SH-SY5Y (cell line): Measurements from ENCODE around the gene GPT2.

ENCODE experiments used
- GATA2 ChIP-seq: IDR thresholded peaks from 2 replicates; pipeline ENCODE4 v1.6.1; 2011; ENCODE audit warnings: mild to moderate bottlenecking, low read depth, low read length
- GATA3 ChIP-seq: IDR thresholded peaks from 2 replicates; pipeline ENCODE4 v1.6.1; 2011; ENCODE audit warnings: low read depth, mild to moderate bottlenecking, low read length, moderate library complexity

DNA sequence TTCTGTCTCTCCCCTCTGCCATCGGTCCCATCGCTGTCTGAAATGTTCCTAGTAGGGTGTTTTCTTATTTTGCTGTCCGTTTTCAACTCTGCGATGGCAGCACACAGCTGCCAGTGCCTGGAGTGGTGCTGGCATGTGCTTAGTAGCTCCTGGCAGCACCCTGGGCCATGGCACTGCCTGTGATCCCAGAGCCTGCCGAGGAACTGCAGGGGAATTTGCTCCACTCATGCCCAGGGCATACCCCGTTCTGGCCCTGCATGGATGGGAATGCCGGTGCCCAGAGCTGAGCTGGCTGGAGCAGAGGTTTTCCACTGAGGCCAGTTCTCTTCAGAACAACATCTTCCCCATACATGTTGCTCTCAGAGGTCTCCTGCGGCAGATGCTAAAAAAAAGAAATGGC, 43.1 kb downstream of the GPT2 start:
- no peak for TF ChIP-seq GATA3
- no peak for TF ChIP-seq GATA2
